ENCODE results near the gene INO80E.
A peak's percentile ranks its signal among the peaks of the same experiment; 100 is the strongest.
"Not testable (repeated sequence)": the region's sequence is repeated elsewhere in the genome, so short reads cannot be mapped to it uniquely, and the experiment has no call there.

INO80E gene

GRCh38 chr16:30030011-30030685 is 34.1 kb downstream of the INO80E start:
- no peak for DNase-seq (ENCODE audit: low read depth in 4 of 4, low spot score in 1 of 4)

GRCh38 chr16:30030841-30031413 is 34.9 kb downstream of the INO80E start, which contains the start of gene TLCD3B:
Gene TLCD3B, minus strand, starts transcription at chr16:30031271. Its CDS starts 744 bp downstream, at chr16:30030527.
- no peak for DNase-seq (ENCODE audit: low read depth in 4 of 4, low spot score in 1 of 4)

- DNase-seq (ENCODE audit: low read depth in 4 of 4, low spot score in 1 of 4), result no peak
Measured at GRCh38 chr16:30031477-30031918, 35.5 kb downstream of the INO80E start.

GRCh38 chr16:30032083-30032819 is 36.2 kb downstream of the INO80E start:
- peak in 2 of 4 experiments; percentile 42 to 55 for DNase-seq (ENCODE audit: low read depth in 4 of 4, low spot score in 1 of 4)

- no peak for DNase-seq (ENCODE audit: low read depth in 4 of 4, low spot score in 1 of 4)
Measured at GRCh38 chr16:30033270-30033669, 37.2 kb downstream of the INO80E start.

- DNase-seq (ENCODE audit: low read depth in 4 of 4, low spot score in 1 of 4), result no peak
Measured at GRCh38 chr16:30040221-30040620, 44.2 kb downstream of the INO80E start.

- DNase-seq (ENCODE audit: low read depth in 4 of 4, low spot score in 1 of 4), result not testable (repeated sequence)
Measured at GRCh38 chr16:30040690-30041089, 44.6 kb downstream of the INO80E start.

- no peak for DNase-seq (ENCODE audit: low read depth in 4 of 4, low spot score in 1 of 4)
Measured at GRCh38 chr16:30041841-30042240, 45.8 kb downstream of the INO80E start.

GRCh38 chr16:30046178-30046577 is 50.1 kb downstream of the INO80E start:
- no peak for DNase-seq (ENCODE audit: low read depth in 4 of 4, low spot score in 1 of 4)

GRCh38 chr16:30046588-30046987 is 50.5 kb downstream of the INO80E start:
- no peak for DNase-seq (ENCODE audit: low read depth in 4 of 4, low spot score in 1 of 4)

GRCh38 chr16:30049871-30050270 is 53.8 kb downstream of the INO80E start:
- no peak for DNase-seq (ENCODE audit: low read depth in 4 of 4, low spot score in 1 of 4)

GRCh38 chr16:30051518-30051917 is 55.5 kb downstream of the INO80E start:
- DNase-seq (ENCODE audit: low read depth in 4 of 4, low spot score in 1 of 4), result no peak

GRCh38 chr16:30052671-30053372 is 56.8 kb downstream of the INO80E start:
- peak; percentile 88 to 94 (median 93) for DNase-seq (ENCODE audit: low read depth in 4 of 4, low spot score in 1 of 4)

GRCh38 chr16:30053376-30054015 is 57.5 kb downstream of the INO80E start:
- DNase-seq (ENCODE audit: low read depth in 4 of 4, low spot score in 1 of 4), result no peak

GRCh38 chr16:30054451-30054850 is 58.4 kb downstream of the INO80E start:
- DNase-seq (ENCODE audit: low read depth in 4 of 4, low spot score in 1 of 4), result no peak

GRCh38 chr16:30054959-30055553 is 59.0 kb downstream of the INO80E start:
- DNase-seq (ENCODE audit: low read depth in 4 of 4, low spot score in 1 of 4), result peak in 2 of 4 experiments; percentile 35 to 40
